Activated T-cell treated with anti-CD3 and anti-CD28 coated beads, Interleukin-2, amount 50 U/mL, for 4 hours (primary cell): Measurements from ENCODE around the gene CTSK. TPM values are rescaled to one million over a fixed set of nuclear protein-coding genes. Genes with fewer than 3 reads are reported as not detected.
A peak's percentile ranks its signal among the peaks of the same experiment; 100 is the strongest.
"Not testable (repeated sequence)": the region's sequence is repeated elsewhere in the genome, so short reads cannot be mapped to it uniquely, and the experiment has no call there.

ENCODE experiments used
- ATAC-seq, 2 donors: fragments of 200-7000 bp; cut with Tn5 transposase; one replicate each; pipeline ENCODE4 v1.10.0; 2021
- DNase-seq: peaks from one replicate; pipeline ENCODE4 v3.0.0-alpha.2; 2020
- H3K27me3 Mint-ChIP-seq: one replicate; pipeline ENCODE4 v1.8.0; 2021; ENCODE audit warnings: low read depth, mixed read lengths
- H3K36me3 Mint-ChIP-seq: one replicate; pipeline ENCODE4 v1.8.0; 2022; ENCODE audit warnings: mixed read lengths; ENCODE audit not compliant: insufficient read depth
- H3K4me1 Mint-ChIP-seq: one replicate; pipeline ENCODE4 v1.8.0; 2021; ENCODE audit warnings: low read depth, mixed read lengths
- H3K4me3 Mint-ChIP-seq: one replicate; pipeline ENCODE4 v1.8.0; 2021; ENCODE audit warnings: mild to moderate bottlenecking, moderate library complexity, mixed read lengths
- H3K9me3 Mint-ChIP-seq: one replicate; pipeline ENCODE4 v1.8.0; 2021; ENCODE audit warnings: mixed read lengths
- total RNA-seq, 3 donors: library from RNA; stranded (reverse); gene quantifications; one replicate each; pipeline ENCODE4 v1.2.1, GENCODE V29; 2021

Gene CTSK
- total RNA-seq = 1 to 10 TPM in 1 of 3 donors, under 1 TPM in 2; 0.38 to 1.1 (median 0.81) TPM

- Mint-ChIP-seq H3K9me3 (no peaks in the 10 kb centered on the region), H3K36me3 (peaks cover 4% of the 10 kb centered on the region), H3K4me1 (peaks cover 8% of the 10 kb centered on the region), H3K4me3 (peak within 1 kb of the TSS; percentile 14), H3K27me3 (no peaks in the 10 kb centered on the region)
- DNase-seq = no peak
- ATAC-seq = no peak
Observed at GRCh38 chr1:150808121-150808520, at the start of gene CTSK. Gene CTSK, minus strand, starts transcription at chr1:150808260. Its CDS starts 1,455 bp downstream, at chr1:150806805.

- H3K36me3 Mint-ChIP-seq = peaks cover 15% of the 10 kb centered on the region
- H3K4me3 Mint-ChIP-seq, DNase-seq, H3K27me3 Mint-ChIP-seq, H3K4me1 Mint-ChIP-seq, H3K9me3 Mint-ChIP-seq, ATAC-seq: not testable (repeated sequence)
Observed at GRCh38 chr1:150852734-150853133, 44.7 kb upstream of the CTSK start.

GRCh38 chr1:150850801-150851362 lies 42.8 kb upstream of the CTSK start:
- not testable (repeated sequence) for DNase-seq, H3K9me3 Mint-ChIP-seq, H3K4me1 Mint-ChIP-seq, H3K4me3 Mint-ChIP-seq, ATAC-seq, H3K27me3 Mint-ChIP-seq
- H3K36me3 Mint-ChIP-seq = peaks cover 23% of the 10 kb centered on the region

- no peak overlapping the region for H3K4me3 Mint-ChIP-seq
- no peaks in the 10 kb centered on the region for H3K9me3 Mint-ChIP-seq
- DNase-seq (no peak), ATAC-seq (peak; percentile 67 to 73)
- H3K4me1 Mint-ChIP-seq = peaks cover 20% of the 10 kb centered on the region
- H3K27me3 Mint-ChIP-seq = no peaks in the 10 kb centered on the region
- peaks cover 15% of the 10 kb centered on the region for H3K36me3 Mint-ChIP-seq
Observed at GRCh38 chr1:150846473-150847146, 38.5 kb upstream of the CTSK start.

GRCh38 chr1:150843474-150843873 lies 35.4 kb upstream of the CTSK start:
- Mint-ChIP-seq H3K36me3 (peaks cover 31% of the 10 kb centered on the region), H3K4me1 (peaks cover 38% of the 10 kb centered on the region), H3K9me3 (no peaks in the 10 kb centered on the region), H3K4me3 (no peak overlapping the region), H3K27me3 (no peaks in the 10 kb centered on the region)
- no peak for DNase-seq
- no peak for ATAC-seq

GRCh38 chr1:150842964-150843363 lies 34.9 kb upstream of the CTSK start:
- Mint-ChIP-seq H3K9me3 (no peaks in the 10 kb centered on the region), H3K36me3 (peaks cover 35% of the 10 kb centered on the region), H3K4me3 (no peak overlapping the region), H3K4me1 (peaks cover 38% of the 10 kb centered on the region), H3K27me3 (no peaks in the 10 kb centered on the region)
- no peak for ATAC-seq
- no peak for DNase-seq

GRCh38 chr1:150842343-150842742 lies 34.3 kb upstream of the CTSK start:
- peaks cover 35% of the 10 kb centered on the region for H3K4me1 Mint-ChIP-seq
- ATAC-seq = no peak
- DNase-seq = no peak
- H3K4me3 Mint-ChIP-seq = no peak overlapping the region
- H3K9me3 Mint-ChIP-seq = no peaks in the 10 kb centered on the region
- H3K36me3 Mint-ChIP-seq = peaks cover 36% of the 10 kb centered on the region
- no peaks in the 10 kb centered on the region for H3K27me3 Mint-ChIP-seq

GRCh38 chr1:150841626-150842025 lies 33.6 kb upstream of the CTSK start:
- H3K36me3 Mint-ChIP-seq = peaks cover 37% of the 10 kb centered on the region
- DNase-seq (no peak), ATAC-seq (peak; percentile 85 to 91)
- peaks cover 31% of the 10 kb centered on the region for H3K4me1 Mint-ChIP-seq
- H3K27me3 Mint-ChIP-seq = no peaks in the 10 kb centered on the region
- no peak overlapping the region for H3K4me3 Mint-ChIP-seq
- H3K9me3 Mint-ChIP-seq = no peaks in the 10 kb centered on the region

GRCh38 chr1:150840850-150841249 lies 32.8 kb upstream of the CTSK start:
- not testable (repeated sequence) for H3K4me3 Mint-ChIP-seq, ATAC-seq, DNase-seq, H3K9me3 Mint-ChIP-seq, H3K27me3 Mint-ChIP-seq
- Mint-ChIP-seq H3K36me3 (peaks cover 40% of the 10 kb centered on the region), H3K4me1 (peaks cover 30% of the 10 kb centered on the region)

GRCh38 chr1:150836129-150836773 lies 28.2 kb upstream of the CTSK start:
- H3K36me3 Mint-ChIP-seq = peaks cover 55% of the 10 kb centered on the region
- no peaks in the 10 kb centered on the region for H3K27me3 Mint-ChIP-seq
- H3K4me1 Mint-ChIP-seq = peaks cover 14% of the 10 kb centered on the region

GRCh38 chr1:150833961-150834360 lies 25.9 kb upstream of the CTSK start:
- DNase-seq, H3K9me3 Mint-ChIP-seq, H3K4me1 Mint-ChIP-seq, ATAC-seq, H3K27me3 Mint-ChIP-seq, H3K4me3 Mint-ChIP-seq: not testable (repeated sequence)
- H3K36me3 Mint-ChIP-seq = peaks cover 55% of the 10 kb centered on the region

More at GRCh38 chr1:150836129-150836773, 28.2 kb upstream of the CTSK start:
- H3K4me3 Mint-ChIP-seq = no peak overlapping the region
- DNase-seq (no peak), ATAC-seq (no peak)
- no peaks in the 10 kb centered on the region for H3K9me3 Mint-ChIP-seq

GRCh38 chr1:150832597-150832996 lies 24.5 kb upstream of the CTSK start:
- DNase-seq (no peak), ATAC-seq (no peak)
- H3K36me3 Mint-ChIP-seq = peaks cover 54% of the 10 kb centered on the region
- no peaks in the 10 kb centered on the region for H3K9me3 Mint-ChIP-seq
- no peaks in the 10 kb centered on the region for H3K4me1 Mint-ChIP-seq
- no peak overlapping the region for H3K4me3 Mint-ChIP-seq
- no peaks in the 10 kb centered on the region for H3K27me3 Mint-ChIP-seq

- peaks cover 37% of the 10 kb centered on the region for H3K36me3 Mint-ChIP-seq
Observed at GRCh38 chr1:150829751-150830150, 21.7 kb upstream of the CTSK start.

GRCh38 chr1:150826299-150826698 lies 18.2 kb upstream of the CTSK start:
- H3K4me3 Mint-ChIP-seq = no peak overlapping the region
- peaks cover 26% of the 10 kb centered on the region for H3K36me3 Mint-ChIP-seq
- ATAC-seq (no peak), DNase-seq (no peak)
- H3K9me3 Mint-ChIP-seq = no peaks in the 10 kb centered on the region
- H3K4me1 Mint-ChIP-seq = no peaks in the 10 kb centered on the region
- H3K27me3 Mint-ChIP-seq = no peaks in the 10 kb centered on the region

More at GRCh38 chr1:150829751-150830150, 21.7 kb upstream of the CTSK start:
- Mint-ChIP-seq H3K9me3 (no peaks in the 10 kb centered on the region), H3K4me1 (no peaks in the 10 kb centered on the region), H3K27me3 (no peaks in the 10 kb centered on the region), H3K4me3 (no peak overlapping the region)
- ATAC-seq (no peak), DNase-seq (no peak)
